ENCODE measurements around the gene FLNB. TPM values are rescaled to one million over a fixed set of nuclear protein-coding genes. Genes with fewer than 3 reads are reported as not detected.

FLNB gene
- total RNA-seq, 4 donors from 2014 or later = 164 to 258 (median 242) TPM

DNA sequence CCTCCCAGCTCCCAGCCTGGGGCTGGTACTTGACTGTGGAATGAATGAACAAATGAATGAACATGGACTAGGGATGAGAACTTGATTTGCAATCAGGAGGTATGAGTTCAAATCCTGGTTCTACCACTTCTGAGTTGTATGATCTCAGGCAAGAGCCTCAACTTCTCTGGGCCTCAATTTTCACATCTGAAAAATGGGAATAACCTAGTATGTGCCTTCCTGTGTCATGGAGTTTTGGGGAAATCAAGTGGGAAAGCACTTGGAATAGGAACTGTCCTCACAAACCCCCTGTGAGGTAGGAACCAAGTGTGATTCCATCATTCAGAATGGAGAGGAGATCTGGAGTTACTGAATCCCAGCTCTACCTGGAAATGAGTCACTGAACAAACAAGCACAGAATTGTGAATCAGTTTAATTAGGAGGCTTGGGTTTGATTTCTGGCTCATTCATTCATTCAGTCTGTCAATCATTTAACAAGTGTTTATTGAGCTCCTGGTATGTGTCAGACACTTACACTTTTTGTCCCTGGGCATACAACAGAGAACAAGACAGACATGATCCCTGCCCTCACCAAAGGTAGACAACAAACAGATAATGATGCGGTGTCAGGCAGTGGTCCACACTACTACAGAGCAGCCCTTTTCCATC is 172.8 kb downstream of the FLNB start:
- intact Hi-C loops (cut with DNase I) = loop anchor here (10.0 kb wide), 1 partner anchor 244 kb away; no protein-coding TSS in a partner anchor
- no peak for TF ChIP-seq POLR2A (IDR thresholded peaks at IDR 0.05)
- TF ChIP-seq, protein P1, sequence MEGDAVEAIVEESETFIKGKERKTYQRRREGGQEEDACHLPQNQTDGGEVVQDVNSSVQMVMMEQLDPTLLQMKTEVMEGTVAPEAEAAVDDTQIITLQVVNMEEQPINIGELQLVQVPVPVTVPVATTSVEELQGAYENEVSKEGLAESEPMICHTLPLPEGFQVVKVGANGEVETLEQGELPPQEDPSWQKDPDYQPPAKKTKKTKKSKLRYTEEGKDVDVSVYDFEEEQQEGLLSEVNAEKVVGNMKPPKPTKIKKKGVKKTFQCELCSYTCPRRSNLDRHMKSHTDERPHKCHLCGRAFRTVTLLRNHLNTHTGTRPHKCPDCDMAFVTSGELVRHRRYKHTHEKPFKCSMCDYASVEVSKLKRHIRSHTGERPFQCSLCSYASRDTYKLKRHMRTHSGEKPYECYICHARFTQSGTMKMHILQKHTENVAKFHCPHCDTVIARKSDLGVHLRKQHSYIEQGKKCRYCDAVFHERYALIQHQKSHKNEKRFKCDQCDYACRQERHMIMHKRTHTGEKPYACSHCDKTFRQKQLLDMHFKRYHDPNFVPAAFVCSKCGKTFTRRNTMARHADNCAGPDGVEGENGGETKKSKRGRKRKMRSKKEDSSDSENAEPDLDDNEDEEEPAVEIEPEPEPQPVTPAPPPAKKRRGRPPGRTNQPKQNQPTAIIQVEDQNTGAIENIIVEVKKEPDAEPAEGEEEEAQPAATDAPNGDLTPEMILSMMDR (IDR thresholded peaks at IDR 0.05) = no peak
- Histone ChIP-seq H3K27ac (no peak overlapping the region), H3K4me3 (replicated peaks in 1 of 3) (no peak overlapping the region), H3K36me3 (no peaks in the 10 kb centered on the region), H3K4me1 (peaks cover 9 to 20% of the 10 kb centered on the region in 2 donors), H3K9me3 (no peaks in the 10 kb centered on the region), H3K27me3 (no peaks in the 10 kb centered on the region)
- 93 to 100% methylated on average over 1 of the region's 1 CpG for WGBS, 2 donors
- DNase-seq = no peak

DNA sequence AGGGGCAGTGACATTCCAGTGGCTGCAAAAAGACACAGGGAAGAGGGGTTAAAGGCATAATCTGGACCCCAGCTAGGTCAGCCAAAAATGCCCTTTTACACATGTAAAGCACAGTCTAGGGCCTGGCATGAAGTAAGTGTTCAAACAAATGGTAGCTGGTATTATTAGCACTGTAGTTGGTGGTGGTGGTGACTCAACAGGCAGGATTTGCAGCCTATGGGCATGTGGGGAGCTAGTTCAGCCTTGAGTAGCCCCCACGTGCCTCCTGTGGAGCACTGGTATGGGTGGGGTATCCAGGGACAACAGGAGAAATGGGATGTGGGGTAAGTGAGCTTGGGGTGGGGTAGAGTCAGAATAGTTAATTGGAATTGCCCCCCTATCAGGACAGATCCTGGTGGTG is 175.0 kb downstream of the FLNB start:
- WGBS, 2 donors = 71 to 75% methylated on average over 1 of the region's 1 CpG
- Histone ChIP-seq H3K4me1 (peaks cover 0 to 2% of the 10 kb centered on the region in 2 donors), H3K36me3 (no peaks in the 10 kb centered on the region), H3K4me3 (replicated peaks in 1 of 3) (no peak overlapping the region), H3K9me3 (no peaks in the 10 kb centered on the region), H3K27me3 (no peaks in the 10 kb centered on the region), H3K27ac (no peak overlapping the region)
- intact Hi-C loops (cut with DNase I) = loop anchor here (10.0 kb wide), 1 partner anchor 242 kb away; no protein-coding TSS in a partner anchor
- TF ChIP-seq, protein P1 (IDR thresholded peaks at IDR 0.05) = no peak
- no peak for TF ChIP-seq POLR2A (IDR thresholded peaks at IDR 0.05)
- DNase-seq = no peak

DNA sequence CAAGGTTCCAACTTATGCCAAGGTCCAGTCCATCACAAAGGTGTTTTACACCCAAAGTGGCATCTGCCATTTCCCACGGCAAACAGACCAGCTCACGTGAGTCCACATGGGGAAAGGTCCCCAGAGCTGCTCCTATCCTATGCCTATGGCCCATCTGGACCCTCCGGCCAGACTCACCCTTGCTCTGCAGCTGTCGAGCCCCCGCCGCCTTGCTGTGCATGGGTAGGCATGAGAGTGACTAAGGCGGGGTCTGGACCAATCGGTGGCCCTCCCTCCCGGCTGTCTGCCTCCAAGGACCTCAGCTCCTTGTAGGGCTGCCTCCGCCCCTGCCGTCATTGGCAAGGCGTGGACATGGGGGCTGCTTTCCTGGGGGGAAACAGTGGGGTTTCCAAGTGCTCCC is 175.7 kb downstream of the FLNB start:
- peak in 1 of 2 donors; percentile 28 for DNase-seq
- Histone ChIP-seq H3K4me1 (no peaks in the 10 kb centered on the region), H3K4me3 (replicated peaks in 1 of 3) (no peak overlapping the region), H3K9me3 (no peaks in the 10 kb centered on the region), H3K27ac (no peak overlapping the region), H3K27me3 (no peaks in the 10 kb centered on the region), H3K36me3 (no peaks in the 10 kb centered on the region)
- TF ChIP-seq, protein P1 (IDR thresholded peaks at IDR 0.05) = no peak
- TF ChIP-seq POLR2A (IDR thresholded peaks at IDR 0.05) = no peak
- 72 to 77% methylated on average over 3 to 12 of the region's 12 CpGs for WGBS, 2 donors
- intact Hi-C loops (cut with DNase I) = loop anchor here (10.0 kb wide), 1 partner anchor 241 kb away; no protein-coding TSS in a partner anchor

DNA sequence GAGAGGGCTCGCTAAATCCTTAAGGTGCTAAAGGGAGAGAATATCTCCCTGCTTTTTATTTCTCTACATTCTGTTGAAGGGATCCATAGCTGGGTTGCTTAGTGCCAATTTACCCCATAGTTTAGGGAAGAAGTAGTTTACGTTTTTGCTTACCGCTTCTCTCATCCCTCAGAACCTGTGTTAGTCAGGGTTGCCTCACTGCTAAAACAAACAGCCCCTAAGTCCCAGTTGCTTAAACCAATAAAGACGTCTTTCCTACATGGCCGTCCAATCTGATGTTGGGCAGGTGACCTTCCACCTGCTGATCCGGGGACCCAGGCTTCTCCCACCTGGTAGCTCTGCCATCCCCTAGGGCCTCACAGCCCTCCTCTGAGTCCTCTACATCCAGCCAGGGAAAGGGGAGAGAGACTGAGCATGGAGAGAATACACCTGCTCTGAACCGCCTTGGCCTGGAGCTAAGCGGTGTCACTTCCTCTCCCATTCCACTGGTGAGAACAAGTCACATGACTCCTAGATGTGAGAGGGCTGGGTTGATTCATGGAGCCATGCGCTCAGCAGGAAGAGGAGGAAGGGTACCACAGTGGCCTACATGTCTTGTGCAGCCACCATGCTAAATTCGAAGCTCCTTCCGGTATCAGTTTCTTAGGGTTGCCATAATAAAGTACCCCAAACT is 176.2 kb downstream of the FLNB start:
- Histone ChIP-seq H3K4me3 (replicated peaks in 1 of 3) (no peak overlapping the region), H3K27me3 (no peaks in the 10 kb centered on the region), H3K9me3 (no peaks in the 10 kb centered on the region), H3K4me1 (no peaks in the 10 kb centered on the region), H3K27ac (no peak overlapping the region), H3K36me3 (no peaks in the 10 kb centered on the region)
- intact Hi-C loops (cut with DNase I) = loop anchor here (10.0 kb wide), 1 partner anchor 240 kb away; no protein-coding TSS in a partner anchor
- WGBS, 2 donors = 91 to 92% methylated on average over 10 to 11 of the region's 11 CpGs
- TF ChIP-seq POLR2A (IDR thresholded peaks at IDR 0.05) = no peak
- TF ChIP-seq, protein P1 (IDR thresholded peaks at IDR 0.05) = no peak
- no peak for DNase-seq

DNA sequence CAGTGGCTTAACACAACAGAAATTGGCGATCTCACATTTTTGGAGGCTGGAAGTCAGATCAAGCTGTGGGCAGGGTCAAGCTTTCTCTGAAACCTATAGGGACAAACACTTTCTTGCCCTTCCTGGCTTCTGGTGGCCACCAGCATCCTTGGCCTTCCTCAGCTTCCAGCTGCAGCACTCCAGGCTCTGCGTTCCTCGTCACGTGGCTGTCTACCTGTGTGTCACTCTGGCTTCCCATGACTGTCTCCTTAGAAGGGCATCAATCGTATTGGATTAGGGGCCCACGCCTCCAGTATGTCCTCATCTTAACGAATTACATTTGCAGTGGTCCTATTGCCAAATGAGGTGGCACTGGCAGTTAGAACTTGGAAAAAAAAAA is 176.7 kb downstream of the FLNB start:
- DNase-seq = no peak
- intact Hi-C loops (cut with DNase I) = loop anchor here (5.0 to 10.0 kb wide), 2 partner anchors 117 to 240 kb away; no protein-coding TSS in a partner anchor
- Histone ChIP-seq H3K27me3 (no peaks in the 10 kb centered on the region), H3K9me3 (no peaks in the 10 kb centered on the region), H3K36me3 (no peaks in the 10 kb centered on the region), H3K27ac (no peak overlapping the region), H3K4me1 (peaks cover 0 to 4% of the 10 kb centered on the region in 2 donors), H3K4me3 (replicated peaks in 1 of 3) (no peak overlapping the region)
- WGBS, 2 donors = 91 to 95% methylated on average over 7 of the region's 7 CpGs
- TF ChIP-seq, protein P1 (IDR thresholded peaks at IDR 0.05) = no peak
- no peak for TF ChIP-seq POLR2A (IDR thresholded peaks at IDR 0.05)

Measured in thyroid gland (tissue), 4 donors.